ENCODE data around the gene RASGRF1.

DNA sequence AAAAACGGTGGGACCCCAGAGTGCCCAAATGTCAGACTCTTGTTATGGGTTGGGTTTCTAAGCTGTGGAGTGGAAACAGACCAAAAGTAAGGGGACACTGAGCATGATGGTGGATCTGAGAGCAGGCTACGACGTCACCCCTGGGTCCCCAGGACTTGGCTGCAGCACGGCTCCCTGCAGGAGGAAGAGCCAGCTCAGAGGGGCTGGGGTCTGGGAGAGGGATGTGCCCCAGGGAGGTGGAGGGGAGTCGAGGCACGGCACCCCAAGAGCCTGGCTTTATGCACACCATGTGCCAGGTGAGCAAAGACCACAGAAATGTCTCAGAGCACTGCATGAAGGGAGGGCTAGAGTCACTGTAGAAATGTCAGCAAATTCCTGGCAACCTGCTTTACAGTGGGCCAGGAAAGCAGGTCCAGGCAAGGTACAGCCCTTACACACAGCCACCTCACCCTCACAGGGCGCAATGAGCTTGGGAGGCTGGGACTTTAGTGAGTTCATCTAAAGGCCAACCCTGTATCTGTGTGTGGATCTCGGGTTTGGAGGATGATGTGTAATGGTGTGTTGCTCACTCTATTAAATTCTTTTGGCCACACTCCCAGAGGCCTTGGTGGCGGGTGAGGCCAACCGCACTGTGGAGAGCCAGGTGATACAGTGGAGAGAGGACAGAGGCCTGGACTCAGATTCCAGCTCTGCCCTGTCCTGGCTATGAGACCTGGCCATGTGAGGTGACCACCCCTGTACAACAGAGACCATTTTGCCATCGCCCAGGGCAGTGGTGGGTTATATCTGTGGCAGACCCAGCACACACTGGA is 159.8 kb downstream of the RASGRF1 start:
- TF ChIP-seq, protein P1, sequence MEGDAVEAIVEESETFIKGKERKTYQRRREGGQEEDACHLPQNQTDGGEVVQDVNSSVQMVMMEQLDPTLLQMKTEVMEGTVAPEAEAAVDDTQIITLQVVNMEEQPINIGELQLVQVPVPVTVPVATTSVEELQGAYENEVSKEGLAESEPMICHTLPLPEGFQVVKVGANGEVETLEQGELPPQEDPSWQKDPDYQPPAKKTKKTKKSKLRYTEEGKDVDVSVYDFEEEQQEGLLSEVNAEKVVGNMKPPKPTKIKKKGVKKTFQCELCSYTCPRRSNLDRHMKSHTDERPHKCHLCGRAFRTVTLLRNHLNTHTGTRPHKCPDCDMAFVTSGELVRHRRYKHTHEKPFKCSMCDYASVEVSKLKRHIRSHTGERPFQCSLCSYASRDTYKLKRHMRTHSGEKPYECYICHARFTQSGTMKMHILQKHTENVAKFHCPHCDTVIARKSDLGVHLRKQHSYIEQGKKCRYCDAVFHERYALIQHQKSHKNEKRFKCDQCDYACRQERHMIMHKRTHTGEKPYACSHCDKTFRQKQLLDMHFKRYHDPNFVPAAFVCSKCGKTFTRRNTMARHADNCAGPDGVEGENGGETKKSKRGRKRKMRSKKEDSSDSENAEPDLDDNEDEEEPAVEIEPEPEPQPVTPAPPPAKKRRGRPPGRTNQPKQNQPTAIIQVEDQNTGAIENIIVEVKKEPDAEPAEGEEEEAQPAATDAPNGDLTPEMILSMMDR (IDR thresholded peaks at IDR 0.05): peak in 1 of 4 experiments; percentile 2
- TF ChIP-seq POLR2AphosphoS5 (IDR thresholded peaks at IDR 0.05) (peak; percentile 91), POLR2A (IDR thresholded peaks at IDR 0.05) (peak; percentile 23)

All from prostate gland (tissue), 2 donors.